DMS79 (cell line): ENCODE results near the gene RAB14.

Experiments used
- DNase-seq: peaks from one replicate; lab custom pipeline; 2025; lab: John Stamatoyannopoulos, UW

The RAB14 gene

DNA sequence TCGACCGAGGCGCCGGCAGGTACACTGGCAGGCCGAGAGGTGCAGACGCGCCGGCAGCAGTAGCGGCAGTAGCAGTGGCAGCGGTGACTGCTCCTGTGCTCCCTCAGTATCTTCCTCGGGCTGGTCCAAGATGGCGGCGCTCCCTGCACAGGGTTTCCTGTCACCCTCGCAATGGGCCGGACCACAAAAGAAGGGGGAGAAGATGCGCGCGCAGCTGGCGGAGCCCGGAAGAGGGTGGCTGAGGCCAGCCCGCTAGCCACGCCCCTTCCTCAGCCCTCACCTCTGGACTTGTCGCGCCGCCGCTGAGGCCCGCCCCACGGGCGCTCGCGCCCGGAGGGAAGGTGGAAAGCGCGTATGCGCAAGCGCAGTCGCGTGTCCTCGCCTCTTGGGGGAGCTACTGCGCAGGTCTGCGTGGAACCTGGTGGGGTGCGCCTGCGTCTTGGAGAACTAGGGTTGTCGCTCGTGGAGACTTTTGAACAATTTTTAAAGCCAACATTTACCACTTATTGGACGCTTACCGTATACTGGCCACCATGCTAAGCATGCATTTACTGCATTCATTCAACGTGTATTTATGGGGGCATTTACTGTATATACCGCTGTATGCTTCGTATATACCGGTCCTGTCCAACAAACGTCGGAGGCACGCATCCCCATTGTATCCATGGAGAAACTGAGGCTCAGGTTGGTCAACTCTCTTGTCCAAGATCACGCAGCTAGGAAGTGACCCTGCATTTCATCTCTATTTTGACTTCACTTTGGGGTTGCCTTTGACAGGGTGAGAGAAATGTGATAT lies at the start of gene RAB14:
TSS of gene RAB14 (minus strand) at position 132 of the 796 bp plus-strand sequence. CDS start 8,457 bp downstream, outside the sequence.
- peak; percentile 97 for DNase-seq

GRCh38 chr9:121249563-121249962 lies 47.9 kb upstream of the RAB14 start:
- no peak for DNase-seq

GRCh38 chr9:121246821-121247561 lies 45.3 kb upstream of the RAB14 start:
- DNase-seq: no peak

DNA sequence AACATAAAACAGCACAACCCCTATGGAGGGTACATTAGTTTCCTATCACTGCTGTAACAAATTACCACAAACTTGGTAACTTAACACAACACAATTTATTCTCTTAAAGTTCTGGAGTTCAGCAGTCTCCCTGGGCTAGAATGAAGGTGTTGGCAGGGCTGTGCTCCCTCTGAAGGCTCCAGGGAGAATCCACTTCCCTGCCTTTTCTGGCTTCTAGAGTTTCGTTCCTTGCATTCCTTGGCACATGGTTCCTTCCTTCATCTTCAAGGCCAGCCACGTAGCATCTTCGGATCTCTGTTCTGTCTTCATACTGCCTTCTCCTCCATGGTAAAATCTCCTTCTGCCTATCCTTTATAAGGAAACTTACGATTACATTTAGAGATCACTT lies 41.3 kb upstream of the RAB14 start:
- DNase-seq: no peak

DNA sequence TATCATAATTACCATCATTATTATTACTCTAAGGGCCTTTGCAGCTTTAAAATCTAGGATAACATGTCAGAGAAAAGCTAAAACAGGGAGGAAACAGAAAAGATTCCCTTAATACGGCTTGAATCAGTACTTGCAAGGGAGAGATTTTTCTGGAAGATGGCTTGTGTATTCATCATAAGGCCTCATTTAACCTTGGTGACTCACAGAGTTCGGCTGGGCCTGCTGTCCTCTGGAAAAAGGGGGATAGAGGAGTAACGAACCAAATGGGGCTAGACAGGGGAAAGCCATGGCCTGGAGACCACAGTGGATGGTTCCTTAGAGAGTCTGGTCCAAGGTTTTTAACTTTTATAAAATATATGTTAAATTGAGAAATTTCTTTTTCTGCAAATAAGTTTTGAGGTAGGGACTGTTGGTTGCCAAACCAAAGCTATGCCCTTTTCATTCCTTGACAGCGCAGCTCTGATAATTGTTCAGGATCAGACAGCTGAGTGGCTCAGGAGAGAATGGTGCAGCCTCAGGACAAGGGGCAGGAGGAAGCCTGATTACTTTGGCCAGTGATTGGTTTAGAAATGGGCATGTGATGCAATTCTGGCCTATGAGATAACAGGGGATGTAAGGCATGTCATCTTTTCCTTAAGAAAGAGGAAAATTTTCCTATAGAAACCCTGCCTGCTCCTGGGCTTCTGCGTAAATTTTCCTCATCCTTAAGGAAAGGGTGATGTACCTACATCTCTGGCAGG lies 40.7 kb upstream of the RAB14 start:
- no peak for DNase-seq

DNA sequence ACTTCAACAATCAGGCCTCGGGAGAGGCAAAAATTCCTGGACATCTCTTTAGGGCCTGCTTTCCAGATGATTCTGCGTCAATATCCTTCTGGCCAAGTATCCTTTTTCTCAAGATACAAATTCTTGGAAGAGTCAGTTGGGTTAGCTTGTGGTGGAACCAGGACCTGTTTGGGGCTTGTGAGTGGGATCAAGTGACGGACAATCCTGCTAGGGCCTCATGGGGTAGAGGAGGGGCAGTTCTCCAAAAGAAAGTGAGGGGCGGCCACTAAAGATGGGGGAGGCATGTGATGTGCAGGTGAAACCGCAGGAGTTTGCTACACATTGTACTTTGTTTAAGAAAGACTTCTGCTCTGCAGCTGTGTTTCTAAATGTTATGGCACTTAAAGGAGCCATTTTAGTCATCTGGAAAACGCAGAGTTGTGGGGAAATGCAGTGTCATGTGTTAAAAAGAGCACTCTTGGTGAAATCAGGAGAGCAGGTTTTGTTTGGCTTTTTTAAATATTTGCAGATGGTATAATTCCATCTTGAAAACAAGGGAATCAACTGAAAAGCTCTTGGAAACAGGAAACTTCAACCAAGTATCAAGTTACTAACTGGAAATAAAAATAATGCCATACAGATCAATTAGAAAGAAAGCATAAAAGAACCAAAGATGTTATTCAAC lies 38.9 kb upstream of the RAB14 start:
- DNase-seq: no peak

- DNase-seq: no peak
Observed at GRCh38 chr9:121239851-121240250, 38.2 kb upstream of the RAB14 start.

GRCh38 chr9:121239071-121239470 lies 37.4 kb upstream of the RAB14 start:
- no peak for DNase-seq

GRCh38 chr9:121237916-121238315 lies 36.2 kb upstream of the RAB14 start:
- no peak for DNase-seq

- DNase-seq: no peak
Observed at GRCh38 chr9:121235512-121235911, 33.8 kb upstream of the RAB14 start.

DNA sequence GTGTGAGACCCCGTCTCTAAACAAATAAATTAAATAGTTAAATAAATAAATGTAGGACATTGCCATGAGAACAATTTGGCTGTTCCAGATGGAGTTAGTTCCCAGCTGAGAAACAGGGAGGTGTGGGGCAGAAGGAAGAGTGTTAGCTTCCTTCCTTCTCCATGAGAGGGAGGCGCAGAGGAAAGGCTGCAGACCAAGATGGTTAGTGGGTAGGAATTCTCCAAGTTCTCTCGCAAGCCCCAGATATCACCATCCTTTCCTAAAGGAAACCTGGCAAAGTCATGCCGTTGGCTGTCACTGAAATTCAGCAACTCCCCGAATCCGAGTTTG lies 33.1 kb upstream of the RAB14 start:
- DNase-seq: no peak

- DNase-seq: no peak
Observed at GRCh38 chr9:121233906-121234831, 32.5 kb upstream of the RAB14 start.

DNA sequence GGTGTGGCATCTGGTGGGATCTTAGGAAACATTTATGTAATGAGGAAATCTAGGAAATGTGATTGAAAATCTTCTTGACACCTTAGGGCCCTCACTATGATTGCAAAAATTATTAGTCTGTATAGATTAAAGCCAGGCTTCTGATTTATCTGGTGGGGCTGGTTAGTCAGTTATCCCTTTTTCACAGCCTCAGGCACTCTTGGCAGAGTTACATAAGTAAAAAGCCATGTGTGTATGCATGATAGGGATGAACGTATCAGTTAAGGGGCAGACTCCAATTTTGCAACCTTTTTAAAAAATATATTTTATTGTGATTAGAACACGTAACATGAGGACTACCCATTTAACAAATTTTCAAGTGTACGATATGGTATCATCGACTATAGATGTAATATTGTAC lies 30.6 kb upstream of the RAB14 start:
- DNase-seq: no peak

- DNase-seq: no peak
Observed at GRCh38 chr9:121230256-121230655, 28.6 kb upstream of the RAB14 start.

DNA sequence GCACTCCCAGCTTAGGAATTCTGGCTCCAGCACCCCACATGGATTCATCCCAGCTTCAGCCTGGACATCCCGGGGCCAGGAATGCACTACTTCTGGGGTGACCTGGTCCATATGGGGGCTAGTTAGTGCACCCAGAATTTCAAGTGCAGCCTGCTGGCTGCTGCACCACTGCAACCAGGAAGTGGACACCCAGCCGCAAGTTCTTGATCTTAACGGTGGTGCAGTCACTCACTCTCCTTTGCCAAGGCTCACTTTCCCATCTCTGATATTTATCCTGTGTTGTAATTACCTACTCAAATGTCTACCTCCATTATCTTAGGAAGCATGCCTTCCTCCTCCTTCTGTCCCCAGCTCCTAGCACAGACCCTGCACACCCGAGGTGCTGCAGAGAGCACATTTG lies 26.2 kb upstream of the RAB14 start:
- DNase-seq: no peak

GRCh38 chr9:121226175-121226574 lies 24.5 kb upstream of the RAB14 start:
- no peak for DNase-seq

DNA sequence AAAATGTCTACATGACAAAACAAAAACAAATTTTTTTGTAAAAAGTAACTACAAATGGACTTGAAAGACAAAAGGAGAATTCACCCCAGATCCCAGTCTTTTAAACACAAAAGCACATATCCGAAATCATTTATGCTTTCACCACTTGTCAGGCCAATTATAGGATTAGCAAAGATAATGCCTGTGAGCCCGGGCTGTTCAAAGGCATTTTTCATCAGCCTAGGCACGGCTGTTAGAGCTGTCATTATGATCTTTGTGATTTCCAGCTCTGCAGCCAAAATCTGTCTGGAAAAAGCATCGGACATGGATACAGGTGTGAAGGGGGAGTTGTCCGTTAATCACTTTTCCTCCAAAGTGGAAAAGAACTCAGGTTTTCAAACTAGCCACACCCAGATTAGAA lies 23.6 kb upstream of the RAB14 start:
- DNase-seq: no peak

DNA sequence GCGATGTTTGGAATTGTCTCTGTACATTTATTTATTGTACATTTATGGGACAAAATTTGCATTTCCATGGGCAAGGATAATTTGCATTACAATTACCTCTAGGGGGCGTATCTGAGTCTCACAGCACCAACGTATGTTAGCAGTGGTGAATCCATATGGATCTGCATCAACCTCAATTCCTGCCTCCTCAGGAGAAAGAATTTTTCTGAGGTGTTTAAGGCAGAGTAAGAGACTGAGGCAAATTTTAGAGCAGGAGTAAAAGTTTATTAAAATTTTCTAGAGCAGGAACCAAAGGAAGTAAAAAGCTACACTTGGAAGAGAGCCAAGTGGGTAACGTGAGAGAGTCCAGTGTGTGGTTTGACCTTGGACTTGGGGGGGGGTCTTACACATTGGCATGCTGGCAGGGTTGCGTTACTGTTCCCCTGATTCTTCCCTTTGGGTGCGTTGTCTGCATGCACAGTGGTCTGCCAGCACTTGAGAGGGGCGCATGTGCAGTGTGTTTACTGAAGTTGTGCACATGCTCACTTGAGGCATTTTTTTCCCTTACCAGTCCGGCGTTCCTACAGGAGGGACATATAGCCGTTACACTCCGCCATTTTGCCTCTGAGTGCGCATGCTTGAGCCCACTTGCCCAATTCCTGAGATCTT lies 21.0 kb upstream of the RAB14 start:
- no peak for DNase-seq

DNA sequence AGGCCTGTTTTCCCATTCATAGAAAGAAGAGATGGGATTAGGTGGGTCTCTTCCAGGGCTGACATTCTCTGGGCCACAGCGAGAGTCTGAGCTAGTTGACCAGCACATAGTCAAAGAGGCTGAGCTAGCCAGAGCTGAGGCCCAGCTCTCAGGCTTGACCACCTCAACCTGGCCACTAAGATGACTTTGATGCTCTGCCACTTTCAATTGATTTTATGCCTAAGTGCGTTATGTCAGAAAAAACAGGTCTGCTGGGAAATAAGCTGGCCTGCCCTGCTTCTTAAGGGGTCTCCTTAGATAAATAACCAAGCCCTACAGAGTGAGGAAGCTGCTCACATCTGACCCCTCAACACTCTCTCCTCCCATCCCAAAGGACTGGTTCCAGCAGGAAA lies 20.0 kb upstream of the RAB14 start:
- DNase-seq: no peak

GRCh38 chr9:121220996-121221663 lies 19.5 kb upstream of the RAB14 start:
- DNase-seq: no peak
